OCI-LY1 (cell line): ENCODE data around the gene GLI3.

Experiments
- H2AFZ ChIP-seq: fragments of 200-600 bp; sonication (generic), shearing (Covaris generic); 2 replicates; pipeline ENCODE4 v1.6.0; 2014; ENCODE audit warnings: antibody characterized with exemption, mild to moderate bottlenecking, low read length
- H3F3A ChIP-seq: fragments of 200-600 bp; sonication (generic), shearing (Covaris generic); 2 replicates; pipeline ENCODE4 v1.6.0; 2014; ENCODE audit warnings: mild to moderate bottlenecking, antibody characterized with exemption, low read length, moderate library complexity; ENCODE audit not compliant: insufficient read depth
- H3K27ac ChIP-seq: fragments of 200-600 bp; sonication (generic); 2 replicates; pipeline ENCODE4 v1.5.1; 2014; ENCODE audit warnings: low read length, mixed run types, mild to moderate bottlenecking, low read depth; ENCODE audit not compliant: poor library complexity, severe bottlenecking
- H3K27me3 ChIP-seq: fragments of 200-600 bp; sonication (generic); 2 replicates; pipeline ENCODE4 v1.6.0; 2014; ENCODE audit warnings: antibody characterized with exemption, mild to moderate bottlenecking, low read length, moderate library complexity; ENCODE audit not compliant: insufficient read depth
- H3K36me3 ChIP-seq: fragments of 200-600 bp; sonication (generic); 2 replicates; pipeline ENCODE4 v1.6.1; 2014; ENCODE audit warnings: mild to moderate bottlenecking, antibody characterized with exemption, low read length, moderate library complexity, mixed read lengths; ENCODE audit not compliant: insufficient read depth
- H3K4me1 ChIP-seq: fragments of 200-600 bp; sonication (generic); 2 replicates; pipeline ENCODE4 v1.5.1; 2014; ENCODE audit warnings: mild to moderate bottlenecking, low read length, moderate library complexity; ENCODE audit not compliant: insufficient read depth, severe bottlenecking
- H3K4me2 ChIP-seq: fragments of 200-600 bp; sonication (generic), shearing (Covaris generic); 2 replicates; pipeline ENCODE4 v1.6.1; 2014; ENCODE audit warnings: low read length
- H3K4me3 ChIP-seq: fragments of 200-600 bp; sonication (generic); 2 replicates; pipeline ENCODE4 v1.5.1; 2014; ENCODE audit warnings: low read length, low read depth, mild to moderate bottlenecking, mixed read lengths; ENCODE audit not compliant: poor library complexity, severe bottlenecking
- H3K79me2 ChIP-seq: fragments of 200-600 bp; shearing (Covaris generic); 2 replicates; pipeline ENCODE4 v1.6.1; 2016; ENCODE audit warnings: mixed run types, low read length, mixed read lengths; ENCODE audit not compliant: insufficient read depth
- H3K9ac ChIP-seq: fragments of 200-600 bp; sonication (generic), shearing (Covaris generic); 2 replicates; pipeline ENCODE4 v1.6.1; 2014; ENCODE audit warnings: mild to moderate bottlenecking, low read length, mixed read lengths
- H3K9me2 ChIP-seq: fragments of 200-600 bp; sonication (generic), shearing (Covaris generic); 2 replicates; pipeline ENCODE4 v1.6.1; 2014; ENCODE audit warnings: low read depth, mild to moderate bottlenecking, low read length, mixed read lengths
- H3K9me3 ChIP-seq: fragments of 200-600 bp; shearing (Covaris generic); 2 replicates; pipeline ENCODE4 v1.6.1; 2014; ENCODE audit warnings: low read length, mixed read lengths
- H4K20me1 ChIP-seq: fragments of 200-600 bp; sonication (generic), shearing (Covaris generic); 2 replicates; pipeline ENCODE4 v1.6.0; 2016; ENCODE audit warnings: mild to moderate bottlenecking, low read length; ENCODE audit not compliant: insufficient read depth
- CTCF ChIP-seq: fragments of 200-600 bp; sonication (generic), shearing (Covaris generic); IDR thresholded peaks from 2 replicates; pipeline ENCODE4 v1.5.1; 2017; ENCODE audit warnings: mild to moderate bottlenecking, antibody characterized with exemption, low read length, moderate library complexity, mixed read lengths
- EZH2 ChIP-seq: fragments of 200-600 bp; sonication (generic), shearing (Covaris generic); IDR thresholded peaks from 2 replicates; pipeline ENCODE4 v1.8.0; 2017; ENCODE audit warnings: borderline replicate concordance, mixed run types, mild to moderate bottlenecking, antibody characterized with exemption, low read length, moderate library complexity, mixed read lengths

GLI3 gene

GRCh38 chr7:42071372-42072261, 165.4 kb downstream of the GLI3 start:
- H3K27ac ChIP-seq: no peak overlapping the region
- no peaks in the 10 kb centered on the region for H3F3A ChIP-seq
- no peak overlapping the region for H3K4me2 ChIP-seq
- no peaks in the 10 kb centered on the region for H3K9me2 ChIP-seq
- H2AFZ ChIP-seq: no peak overlapping the region
- H4K20me1 ChIP-seq: no peaks in the 10 kb centered on the region
- H3K4me1 ChIP-seq: no peaks in the 10 kb centered on the region
- H3K9me3 ChIP-seq: no peaks in the 10 kb centered on the region
- no peak overlapping the region for H3K9ac ChIP-seq
- H3K79me2 ChIP-seq: no peaks in the 10 kb centered on the region
- H3K4me3 ChIP-seq: no peak overlapping the region
- TF ChIP-seq EZH2 (no peak), CTCF (no peak)
- no peaks in the 10 kb centered on the region for H3K36me3 ChIP-seq
- no peaks in the 10 kb centered on the region for H3K27me3 ChIP-seq

- Histone ChIP-seq H3F3A (no peaks in the 10 kb centered on the region), H3K27me3 (no peaks in the 10 kb centered on the region), H3K36me3 (no peaks in the 10 kb centered on the region), H3K79me2 (no peaks in the 10 kb centered on the region), H2AFZ (no peak overlapping the region), H3K4me3 (no peak overlapping the region), H3K9ac (no peak overlapping the region), H3K27ac (no peak overlapping the region), H3K4me1 (no peaks in the 10 kb centered on the region), H3K9me2 (no peaks in the 10 kb centered on the region), H3K4me2 (no peak overlapping the region), H3K9me3 (no peaks in the 10 kb centered on the region), H4K20me1 (no peaks in the 10 kb centered on the region)
- TF ChIP-seq CTCF (no peak), EZH2 (no peak)
Measured at GRCh38 chr7:42070068-42070467, 166.9 kb downstream of the GLI3 start.

- Histone ChIP-seq H3K9me2 (no peaks in the 10 kb centered on the region), H3K9ac (no peak overlapping the region), H3K4me1 (no peaks in the 10 kb centered on the region), H3K9me3 (no peaks in the 10 kb centered on the region), H3K79me2 (no peaks in the 10 kb centered on the region), H3F3A (no peaks in the 10 kb centered on the region), H3K4me2 (no peak overlapping the region), H3K27ac (no peak overlapping the region), H4K20me1 (no peaks in the 10 kb centered on the region), H3K27me3 (no peaks in the 10 kb centered on the region), H3K4me3 (no peak overlapping the region), H3K36me3 (no peaks in the 10 kb centered on the region), H2AFZ (no peak overlapping the region)
- no peak for TF ChIP-seq EZH2
- TF ChIP-seq CTCF: no peak
Measured at GRCh38 chr7:42069590-42069989, 167.4 kb downstream of the GLI3 start.
